HuH-7 (cell line): Measurements from ENCODE around the gene CCDC38.
"Not testable (repeated sequence)": the region's sequence is repeated elsewhere in the genome, so short reads cannot be mapped to it uniquely, and the experiment has no call there.

Source experiments
- DNase-seq: peaks from one replicate; pipeline ENCODE4 v3.0.0; 2011; ENCODE audit warnings: low spot score

The CCDC38 gene

DNA sequence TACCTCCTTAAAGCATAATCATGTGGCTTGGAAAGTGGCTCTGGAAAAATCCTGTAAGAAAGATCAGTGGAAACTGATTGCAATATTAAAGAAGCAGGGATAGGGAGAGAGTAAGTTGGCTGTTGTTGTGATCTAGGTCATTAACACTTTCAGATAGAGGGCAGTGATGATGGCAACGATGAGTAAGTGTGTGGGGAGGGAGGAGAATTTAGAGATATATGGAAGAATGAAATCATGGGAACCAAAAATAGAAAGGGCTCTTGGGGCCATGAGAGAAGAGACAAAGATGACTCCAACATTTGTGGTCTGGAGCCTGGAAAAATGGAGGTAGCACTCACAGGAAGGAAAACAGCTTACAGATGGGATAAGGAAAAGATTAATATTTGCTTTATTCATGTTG, 60.3 kb downstream of the CCDC38 start:
- no peak for DNase-seq

DNA sequence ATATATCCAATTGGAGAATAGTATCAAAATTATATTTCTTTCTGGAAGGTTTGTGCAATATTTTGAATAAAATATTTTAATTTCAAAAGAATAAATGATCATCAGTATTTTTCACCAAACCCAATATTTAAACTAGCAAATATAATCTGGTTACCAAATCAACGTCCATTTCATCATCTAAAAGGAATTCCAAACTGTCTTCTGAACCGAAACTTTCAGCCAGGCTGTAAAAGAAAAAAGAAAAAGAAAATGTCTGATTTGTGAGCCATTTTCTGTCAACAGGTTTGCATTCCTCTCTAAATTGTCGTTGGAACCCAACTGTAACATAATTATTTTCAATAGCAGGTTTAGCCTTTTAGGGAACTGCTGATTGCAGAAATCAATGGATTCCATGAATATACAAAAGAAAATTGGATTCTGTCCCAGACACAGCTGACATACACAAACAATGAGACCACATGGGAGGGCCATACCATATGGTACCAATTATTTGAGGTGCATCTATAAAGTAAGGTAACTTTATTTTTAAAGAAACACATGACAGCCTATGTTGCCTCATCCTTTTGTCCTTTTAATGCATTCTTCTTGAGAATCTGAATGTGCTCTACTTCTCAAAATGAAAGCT, 61.0 kb downstream of the CCDC38 start:
- DNase-seq = no peak

DNA sequence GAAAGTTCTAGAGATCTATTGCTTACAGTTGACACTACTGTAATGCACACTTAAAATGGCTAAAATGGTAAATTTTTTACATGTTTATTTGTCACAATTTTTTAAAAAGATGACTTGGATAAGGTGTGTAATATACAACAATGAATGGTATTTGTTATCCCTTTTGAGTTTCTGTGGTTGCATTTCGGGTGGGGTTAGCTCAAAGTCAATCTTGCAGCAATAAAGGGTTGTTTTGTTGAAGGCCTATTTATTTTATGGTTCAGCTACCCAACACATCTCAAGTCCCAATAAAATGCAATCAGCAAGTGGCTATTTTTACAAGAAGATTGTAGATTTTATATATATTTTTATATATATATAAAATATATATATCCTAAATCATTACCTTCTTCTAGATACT, 61.5 kb downstream of the CCDC38 start:
- no peak for DNase-seq

DNA sequence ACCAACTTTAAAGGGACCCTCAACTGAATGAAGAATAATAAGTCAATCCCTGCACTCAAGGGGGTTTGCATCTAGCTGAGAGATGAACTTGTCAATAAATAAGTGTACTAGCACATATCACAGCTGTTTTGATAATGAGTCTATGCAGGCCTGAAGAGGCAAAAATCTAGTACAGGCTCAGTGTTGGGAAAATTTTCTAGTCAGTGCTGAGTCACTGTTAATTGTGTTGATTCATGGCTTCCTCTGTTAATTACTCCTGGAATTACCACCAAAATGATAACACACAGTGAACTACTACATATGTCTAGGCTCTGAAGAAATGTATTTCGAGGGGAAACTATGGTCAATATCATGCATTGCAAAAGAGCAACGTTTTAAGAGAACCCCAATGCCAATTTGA, 64.8 kb downstream of the CCDC38 start:
- DNase-seq = no peak

DNA sequence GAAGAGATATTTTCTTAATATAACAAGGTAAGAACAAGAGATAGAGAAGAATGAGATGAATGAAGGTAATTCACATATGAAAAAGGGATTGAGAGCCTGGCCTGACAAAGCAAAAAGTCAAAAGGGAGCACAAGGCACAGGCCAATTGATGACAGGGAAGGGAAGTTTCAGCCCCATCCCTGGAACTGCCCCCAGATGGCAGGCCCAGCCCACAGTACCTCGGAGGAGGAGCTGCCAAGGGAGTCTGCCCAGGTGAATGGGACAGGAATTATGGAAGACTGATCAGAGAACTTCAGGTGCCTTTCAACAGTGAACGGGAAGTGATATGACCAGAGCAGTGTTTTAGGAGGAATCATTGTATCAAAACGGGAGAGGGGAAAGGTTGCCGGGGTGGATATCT, 68.0 kb downstream of the CCDC38 start:
- DNase-seq = no peak

DNA sequence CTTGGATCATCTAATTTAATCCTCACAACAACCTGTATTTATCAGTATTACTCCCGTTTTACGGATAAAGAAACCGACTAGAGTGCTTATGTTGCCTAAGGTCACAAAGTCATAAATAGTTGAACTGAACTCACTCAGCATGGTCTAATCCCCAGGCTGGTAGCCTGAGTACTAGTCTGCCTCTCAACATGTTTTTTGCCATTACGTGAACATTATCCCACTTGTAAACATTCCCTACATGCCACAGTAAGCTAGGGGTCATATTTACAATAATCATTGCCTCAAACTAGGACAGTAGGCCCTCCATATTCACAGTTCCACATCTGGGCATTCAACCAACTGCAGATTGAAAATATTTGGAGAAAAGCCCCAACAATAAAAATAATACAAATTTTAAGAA, 71.5 kb downstream of the CCDC38 start:
- DNase-seq = peak; percentile 26

- DNase-seq = no peak
These were observed 79.1 kb downstream of the CCDC38 start for GRCh38 chr12:95863337-95863736.

DNA sequence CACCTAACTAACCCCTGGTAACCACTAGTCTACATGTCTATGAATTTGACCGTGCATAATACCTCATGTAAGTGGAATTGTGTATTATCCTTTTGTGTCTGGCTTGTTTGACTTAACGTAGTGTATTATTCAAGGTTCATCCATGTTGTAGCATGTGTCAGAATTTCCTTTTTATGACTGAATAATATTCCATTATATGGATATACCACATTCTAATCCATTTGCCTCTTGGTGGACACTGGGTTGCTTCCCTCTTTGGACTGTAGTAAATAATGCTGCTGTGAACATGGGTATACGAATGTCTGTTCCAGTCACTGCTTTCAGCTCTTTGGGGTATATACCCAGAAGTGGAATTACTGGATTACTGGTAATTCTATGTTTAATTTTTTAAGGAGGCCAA, 80.4 kb downstream of the CCDC38 start:
- no peak for DNase-seq

GRCh38 chr12:95859947-95860850, 82.2 kb downstream of the CCDC38 start:
- no peak for DNase-seq

GRCh38 chr12:95859344-95859816, 83.0 kb downstream of the CCDC38 start:
- no peak for DNase-seq

GRCh38 chr12:95858451-95859343, 83.7 kb downstream of the CCDC38 start, which contains the start of gene SNRPF:
Gene SNRPF, plus strand, starts transcription at chr12:95858952. Its CDS starts 122 bp downstream, at chr12:95859074.
- DNase-seq = peak; percentile 98

DNA sequence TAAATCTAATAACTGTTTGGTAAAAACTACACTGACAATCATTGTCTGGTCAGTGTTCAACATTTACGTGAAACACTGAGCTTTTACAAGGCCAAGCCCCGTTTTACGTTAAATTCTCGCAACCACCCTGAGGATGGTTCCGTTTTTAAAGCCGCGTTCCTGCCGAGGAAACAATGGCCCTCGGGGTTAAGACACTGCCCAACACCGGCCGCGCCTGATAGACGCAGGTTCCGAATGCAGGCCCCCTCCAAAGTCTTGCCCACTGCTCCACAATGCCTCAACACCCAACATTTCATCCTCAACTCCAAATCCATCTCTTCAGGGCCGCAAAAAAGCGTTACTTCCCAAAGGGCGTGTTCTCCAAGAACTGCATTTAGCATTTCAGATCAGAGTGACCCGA, 84.6 kb downstream of the CCDC38 start:
- DNase-seq = no peak

DNA sequence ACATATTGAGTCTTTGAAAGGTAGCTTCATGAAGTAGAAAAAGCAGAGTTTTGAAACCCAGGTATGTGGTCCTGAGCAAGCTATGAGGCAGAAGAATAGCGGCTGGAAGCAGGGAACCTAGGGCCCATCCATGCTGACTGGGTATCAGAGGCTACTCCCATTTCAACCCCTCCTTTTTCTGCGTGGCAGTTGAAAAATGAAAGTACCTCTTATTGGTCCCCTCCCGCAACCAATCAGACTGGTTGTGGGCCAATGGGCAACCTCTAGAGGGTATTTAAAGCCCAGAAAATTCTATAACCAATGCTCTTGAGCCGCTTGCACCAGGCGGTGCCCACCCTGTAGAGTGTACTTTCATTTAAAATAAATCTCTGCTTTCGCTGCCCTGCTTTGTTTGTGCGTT, 85.3 kb downstream of the CCDC38 start:
- DNase-seq = no peak

DNA sequence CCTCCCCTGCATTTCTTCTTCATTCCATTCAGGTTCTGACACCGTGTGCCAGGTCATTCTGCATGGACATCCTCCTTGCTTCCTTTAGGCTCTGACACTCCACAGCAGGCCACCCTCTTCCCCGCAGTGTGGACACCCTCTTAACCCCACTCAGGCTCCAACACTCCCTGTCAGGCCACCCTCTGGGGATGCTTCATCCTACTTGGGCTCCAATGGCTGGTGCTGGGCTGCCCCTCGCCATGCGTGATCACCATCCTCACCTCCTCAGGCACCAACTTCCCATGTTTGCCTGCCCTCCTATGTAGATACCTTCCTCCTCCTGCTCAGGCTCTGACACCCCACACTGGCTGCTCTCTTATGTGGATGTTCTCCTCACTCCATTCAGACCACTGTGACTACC, 90.3 kb downstream of the CCDC38 start:
- no peak for DNase-seq

DNA sequence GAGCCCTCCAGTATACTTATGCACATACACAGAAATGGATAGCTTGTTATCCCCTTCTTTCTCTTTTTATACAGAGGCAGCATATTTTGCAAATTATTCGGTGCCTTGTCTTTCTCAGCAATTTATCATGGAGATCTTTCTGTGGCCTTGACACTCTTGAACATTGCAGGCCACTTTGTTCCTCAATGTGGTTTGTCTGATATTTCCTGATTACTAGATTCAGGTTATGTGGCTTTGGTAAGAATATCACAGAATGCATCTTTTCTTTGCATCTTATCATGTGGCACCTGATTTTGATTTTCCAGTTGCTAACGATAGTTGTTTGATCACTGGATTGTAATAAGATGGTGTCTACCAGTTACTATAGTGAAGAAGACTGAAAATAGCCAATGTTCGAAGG, 90.8 kb downstream of the CCDC38 start:
- DNase-seq = no peak

GRCh38 chr12:95848575-95849388, 93.6 kb downstream of the CCDC38 start:
- peak; percentile 32 for DNase-seq

GRCh38 chr12:95842426-95842825, 100.0 kb downstream of the CCDC38 start:
- DNase-seq = not testable (repeated sequence)

DNA sequence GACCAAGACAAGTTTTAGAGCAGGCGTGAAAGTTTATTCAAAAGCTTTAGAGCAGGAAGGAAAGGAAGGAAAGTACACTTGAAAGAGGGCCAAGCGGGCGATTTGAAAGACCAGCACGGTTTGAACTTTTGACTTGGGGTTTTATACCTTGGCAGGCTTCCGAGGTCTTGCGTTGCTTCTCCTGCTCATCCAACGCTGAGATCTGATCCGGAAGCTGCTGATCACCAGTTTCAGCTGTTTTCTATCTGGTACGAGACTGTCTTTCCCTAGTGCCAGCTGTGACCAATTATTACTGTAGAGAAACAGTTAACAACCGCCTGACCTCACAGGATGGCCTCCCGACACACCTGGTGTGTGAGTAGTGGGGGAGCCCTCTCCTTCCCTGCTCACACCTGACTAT, 104.3 kb downstream of the CCDC38 start:
- DNase-seq = no peak

GRCh38 chr12:95837240-95838038, 105.0 kb downstream of the CCDC38 start:
- no peak for DNase-seq

DNA sequence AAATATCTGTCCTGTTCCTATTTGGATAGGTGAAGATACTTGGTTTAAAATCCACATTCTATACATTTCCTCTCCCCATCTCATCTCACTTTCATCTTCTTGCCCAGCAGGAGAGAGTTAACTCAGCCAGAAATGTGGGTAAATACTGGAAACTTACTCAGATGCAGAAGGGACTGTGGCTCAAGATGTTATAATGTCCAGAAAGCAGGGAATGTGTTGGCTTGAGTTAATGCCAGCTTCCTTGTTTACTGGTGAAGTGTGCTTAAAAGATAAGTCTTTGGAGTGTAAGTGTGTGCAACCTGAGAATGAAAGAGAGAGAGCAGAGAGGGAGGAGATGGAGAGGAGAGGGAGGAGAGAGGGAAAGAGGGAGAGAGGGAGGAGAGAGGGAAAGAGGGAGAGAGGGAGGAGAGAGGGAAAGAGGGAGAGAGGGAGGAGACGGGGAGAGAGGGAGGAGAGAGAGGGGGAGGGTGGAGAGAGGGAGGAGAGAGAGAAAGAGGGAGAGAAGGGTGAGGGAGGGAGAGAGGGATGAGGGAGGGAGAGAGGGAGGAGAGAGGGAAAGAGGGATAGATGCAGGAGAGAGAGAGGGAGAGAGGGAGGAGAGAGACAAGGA, 105.7 kb downstream of the CCDC38 start:
- DNase-seq = no peak
